Stimulated activated CD8-positive, alpha-beta memory T cell treated with anti-CD3 and anti-CD28 coated beads, Interleukin-4, amount 100 ng/mL, for 48 hours (primary cell): Measurements from ENCODE around the gene BOK.

Experiments
- DNase-seq: peaks from one replicate; pipeline ENCODE4 v3.0.0-alpha.2; 2020

Gene BOK

DNA sequence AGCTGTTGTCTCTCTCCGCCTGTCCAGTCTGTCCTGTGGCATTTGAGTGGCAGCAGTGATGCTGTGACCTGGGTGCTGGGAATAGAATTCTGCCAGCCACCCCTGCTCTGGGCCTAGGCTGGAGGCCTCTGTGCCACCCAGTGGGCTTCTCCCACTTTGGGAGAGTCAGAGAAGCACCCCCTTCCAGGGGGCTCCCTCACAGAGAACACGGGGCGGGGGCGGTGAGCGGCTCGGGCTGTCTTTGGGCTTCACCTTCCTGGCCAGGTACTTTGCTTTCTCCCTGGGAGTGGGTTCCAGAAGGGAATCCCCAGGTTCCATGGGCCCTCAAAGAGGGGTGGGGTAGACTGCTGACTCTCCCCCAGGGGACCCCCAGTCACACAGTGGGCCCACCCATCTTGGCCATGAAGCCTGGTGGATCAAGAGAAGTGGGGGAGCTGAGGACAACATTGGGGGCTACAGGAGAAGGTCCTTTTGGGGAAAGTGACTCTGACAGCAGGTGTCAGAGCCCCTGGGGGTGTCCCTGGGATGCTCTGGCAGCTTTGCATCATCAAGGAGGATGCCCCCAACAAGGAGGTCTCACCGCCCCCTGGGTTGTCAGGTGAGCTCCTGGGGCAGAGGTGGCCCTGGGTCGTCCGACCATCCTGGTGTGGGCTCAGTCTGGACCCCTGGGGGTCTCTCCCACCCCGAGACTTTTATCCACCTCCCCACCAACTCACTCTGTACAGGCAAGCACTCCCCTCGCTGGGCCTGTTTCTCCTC, 18.8 kb upstream of the BOK start:
- no peak for DNase-seq

DNA sequence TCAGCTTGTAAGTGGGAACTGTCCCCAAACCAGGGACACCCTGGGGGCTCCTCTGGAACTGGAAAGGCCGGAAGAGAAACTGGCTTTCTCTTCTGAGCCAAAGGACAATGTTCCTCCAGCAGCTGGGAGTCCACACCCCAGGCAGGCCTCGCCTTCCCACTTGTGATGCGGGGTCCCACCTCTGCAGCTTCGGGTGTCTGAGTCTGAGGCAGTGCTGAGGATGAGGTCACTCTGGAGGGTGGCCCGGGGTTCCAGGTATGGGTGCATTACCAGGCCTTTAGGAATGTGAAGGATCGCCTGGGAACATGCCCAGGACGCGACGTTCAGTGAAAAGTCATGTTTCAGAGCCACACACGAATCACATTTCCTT, 18.2 kb upstream of the BOK start:
- DNase-seq, result no peak

DNA sequence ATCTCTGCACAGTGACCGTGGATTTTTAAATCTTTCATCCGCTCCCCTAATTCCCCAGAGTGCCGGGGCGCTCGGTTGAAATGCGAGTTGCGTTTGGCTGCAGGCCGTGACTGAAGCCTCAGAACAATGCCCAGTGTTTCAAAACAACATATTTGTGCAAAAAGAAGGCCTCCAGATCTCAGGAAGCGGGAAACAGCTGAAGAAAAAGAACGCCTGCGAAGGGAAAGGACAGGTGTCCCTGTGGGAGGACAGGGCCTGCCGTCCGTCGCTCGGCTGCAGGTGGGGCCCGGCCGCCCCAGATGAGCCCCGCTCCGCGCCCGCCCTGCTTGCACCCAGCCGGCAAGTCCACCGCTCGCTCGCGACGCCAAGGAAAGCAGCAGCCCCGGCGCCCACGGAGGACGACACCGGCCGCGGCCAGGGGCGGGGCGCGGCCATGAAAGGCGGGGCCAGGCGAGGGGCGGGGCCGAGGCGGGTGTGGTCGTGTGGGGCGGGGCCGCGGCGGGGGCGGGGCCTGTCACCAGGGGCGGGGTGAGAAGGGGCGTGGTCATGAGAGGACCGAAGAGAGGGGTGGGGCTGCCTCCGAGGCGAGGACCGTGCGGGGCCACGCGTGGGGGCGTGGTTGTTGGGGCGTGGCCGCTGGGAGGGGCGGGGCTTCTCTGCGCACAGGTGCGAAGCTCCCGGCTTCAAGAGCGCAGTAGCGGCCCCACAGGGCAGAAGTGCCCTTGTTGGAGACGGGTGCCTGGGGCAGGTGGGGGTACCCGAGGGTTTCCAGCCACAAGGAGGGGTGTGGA, 17.6 kb upstream of the BOK start:
- peak; percentile 85 for DNase-seq

DNA sequence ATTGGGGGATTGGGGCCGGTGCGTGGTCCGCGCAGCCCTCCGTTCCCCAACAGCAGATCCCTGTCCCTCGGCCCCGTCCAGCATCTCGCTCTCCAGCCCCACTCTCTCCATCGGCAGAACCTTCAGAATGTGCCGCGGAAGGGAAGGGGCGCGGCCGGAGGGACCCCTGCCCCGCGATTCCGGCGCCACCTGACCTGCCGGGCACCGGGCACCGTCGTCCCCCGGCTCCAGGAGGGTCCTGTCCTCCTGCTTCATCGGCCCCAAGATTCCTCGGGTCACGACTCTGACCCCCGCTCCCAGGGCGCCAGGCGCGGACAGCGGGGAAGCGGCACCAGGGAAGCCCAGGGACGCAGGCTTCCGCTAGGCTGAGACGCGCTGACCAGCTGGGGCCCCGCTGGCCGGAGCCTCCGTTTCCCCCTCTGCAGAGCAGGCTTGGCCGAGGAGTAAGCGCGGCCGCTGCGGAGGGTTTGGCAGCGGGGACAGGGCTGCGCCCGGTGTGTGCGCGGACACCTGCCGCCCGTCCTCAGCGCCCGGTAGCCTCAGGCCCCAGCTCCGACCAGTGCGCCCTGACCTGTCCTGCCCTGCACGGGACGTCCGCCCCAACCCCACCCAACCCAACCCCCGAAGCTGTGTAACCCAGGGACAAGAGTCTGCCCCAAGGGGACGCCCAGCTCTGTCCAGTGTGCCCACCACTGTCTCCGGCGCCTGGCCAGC, 16.8 kb upstream of the BOK start:
- DNase-seq, result no peak

DNA sequence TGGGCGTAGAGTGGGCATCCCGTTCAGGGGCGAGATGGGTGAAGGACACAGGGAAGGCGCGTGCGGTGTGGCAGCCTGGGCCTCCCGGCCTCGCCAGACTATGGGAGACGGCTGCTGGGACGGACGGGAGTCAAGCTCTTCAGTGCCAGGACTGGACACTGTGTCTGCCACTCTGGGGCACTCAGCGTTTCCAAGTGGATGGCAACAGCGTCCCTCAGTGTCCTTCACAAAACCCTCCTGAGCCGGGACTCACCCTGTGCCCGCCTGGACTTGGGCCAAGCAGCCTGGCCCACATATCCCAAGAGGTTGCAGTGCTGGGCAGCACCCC, 16.3 kb upstream of the BOK start:
- DNase-seq, result no peak

DNA sequence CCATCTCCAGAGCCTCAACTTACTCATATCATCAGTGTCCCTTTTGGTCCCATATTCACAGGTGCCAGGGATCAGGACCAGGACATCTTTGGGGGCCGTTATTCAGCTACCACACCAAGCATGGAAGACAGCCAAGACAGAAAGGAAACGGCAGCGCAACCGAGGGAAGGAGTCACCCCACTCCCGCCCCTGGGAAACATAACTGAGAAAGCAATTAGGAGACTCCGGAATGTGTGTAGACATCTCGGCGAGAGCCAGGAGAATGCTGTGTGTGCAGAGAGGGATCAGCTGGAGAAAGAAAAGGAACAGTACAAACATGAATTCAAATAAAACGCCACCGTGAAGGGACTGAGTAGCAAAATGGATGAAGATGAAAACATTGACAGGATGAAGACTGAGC, 13.4 kb upstream of the BOK start:
- DNase-seq, result no peak

DNA sequence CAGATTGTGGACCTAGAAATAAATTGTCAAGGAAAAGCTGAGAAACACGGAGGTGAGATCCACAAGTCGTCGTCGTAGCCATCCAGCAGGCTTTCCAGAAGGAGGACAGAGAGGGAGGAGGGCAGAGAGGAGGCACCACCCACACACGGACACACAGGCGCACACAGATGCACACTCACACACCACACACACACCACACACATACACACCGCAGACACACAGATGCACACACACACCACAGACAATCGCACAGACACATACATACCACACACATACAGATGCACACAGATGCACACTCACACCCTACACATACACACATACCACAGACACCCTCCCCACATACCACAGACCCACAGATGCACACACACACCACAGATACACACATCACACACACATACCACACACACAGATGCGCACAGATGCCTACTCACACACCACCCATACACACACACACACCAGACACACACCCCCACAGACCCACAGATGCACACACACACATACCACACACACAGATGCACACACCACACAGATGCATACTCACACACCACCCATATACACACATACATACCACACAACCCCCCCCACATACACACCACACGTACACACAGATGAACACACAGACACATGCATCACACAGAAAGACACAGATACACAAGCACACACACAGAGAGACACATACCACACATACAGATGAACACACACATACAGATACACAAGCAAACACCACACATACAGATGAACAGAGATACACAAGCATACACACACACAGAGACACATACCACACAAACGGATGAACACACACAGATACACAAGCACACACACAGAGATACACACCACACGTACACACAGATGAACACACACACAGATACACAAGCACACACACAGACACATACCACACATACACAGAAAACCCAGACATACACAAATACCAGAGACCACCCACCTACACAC, 12.7 kb upstream of the BOK start:
- no peak for DNase-seq

DNA sequence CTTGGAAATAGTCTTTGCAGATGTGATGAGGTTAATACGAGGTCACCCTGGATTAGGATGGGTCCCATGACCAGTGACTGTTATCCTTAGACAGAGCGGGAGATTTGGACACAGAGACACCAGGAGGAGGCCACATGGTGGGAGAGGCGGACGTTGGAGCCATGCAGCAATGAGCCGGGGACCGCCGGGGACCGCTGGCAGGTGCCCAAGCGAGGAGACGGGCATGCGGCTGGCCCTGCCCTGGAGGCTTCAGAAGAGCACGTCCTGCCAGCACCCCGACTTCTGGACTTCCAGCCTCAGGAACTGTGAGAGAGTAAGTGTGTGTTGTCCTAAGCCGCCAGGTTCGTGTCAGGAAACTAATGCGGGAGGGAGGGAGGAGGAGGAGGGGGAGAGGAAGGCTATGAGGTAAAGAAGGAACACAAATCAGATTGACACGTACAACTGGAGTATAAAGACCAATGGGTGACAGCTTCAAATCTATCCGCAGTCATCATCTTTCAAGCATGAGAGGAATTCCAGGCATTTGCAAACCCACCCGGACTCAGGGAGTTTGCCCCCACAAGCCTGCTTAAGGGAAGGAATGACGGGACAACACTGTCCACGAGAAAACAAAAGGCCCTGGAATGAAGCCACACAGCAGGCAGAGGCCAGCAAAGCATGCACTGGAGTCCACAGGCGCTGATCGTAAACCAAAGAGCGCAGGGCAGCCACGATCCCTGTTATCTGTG, 11.6 kb upstream of the BOK start:
- no peak for DNase-seq

DNA sequence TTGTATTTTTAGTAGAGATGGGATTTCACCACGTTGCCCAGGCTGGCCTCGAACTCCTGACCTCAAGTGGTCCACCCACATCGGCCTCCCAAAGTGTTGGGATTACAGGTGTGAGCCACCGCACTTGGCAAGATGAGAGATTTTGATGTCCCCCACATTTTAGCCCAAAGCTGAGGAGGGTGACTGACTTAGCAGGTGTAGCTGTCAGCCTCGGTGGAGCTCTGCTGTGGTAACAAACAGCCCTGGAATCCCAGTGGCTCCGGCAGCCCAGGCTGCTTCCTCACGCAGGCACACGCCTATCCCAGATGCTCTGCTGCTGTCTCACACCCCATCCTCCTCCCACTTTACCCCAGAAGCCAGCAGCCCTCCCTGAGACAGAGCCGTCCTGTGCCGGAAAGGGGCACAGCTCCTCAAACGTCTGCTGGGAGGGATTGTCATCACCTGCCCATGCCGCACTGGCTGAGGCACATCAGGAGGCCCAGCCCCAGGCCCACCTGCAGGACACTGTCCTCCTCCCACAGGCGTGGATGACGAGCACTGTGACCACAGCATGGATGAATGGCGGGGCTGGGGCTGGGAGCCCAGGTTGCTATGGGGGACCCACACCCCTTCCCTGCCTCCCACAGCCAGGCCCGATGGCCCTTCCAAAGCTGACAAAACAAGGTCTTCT, 10.6 kb upstream of the BOK start:
- DNase-seq, result no peak

DNA sequence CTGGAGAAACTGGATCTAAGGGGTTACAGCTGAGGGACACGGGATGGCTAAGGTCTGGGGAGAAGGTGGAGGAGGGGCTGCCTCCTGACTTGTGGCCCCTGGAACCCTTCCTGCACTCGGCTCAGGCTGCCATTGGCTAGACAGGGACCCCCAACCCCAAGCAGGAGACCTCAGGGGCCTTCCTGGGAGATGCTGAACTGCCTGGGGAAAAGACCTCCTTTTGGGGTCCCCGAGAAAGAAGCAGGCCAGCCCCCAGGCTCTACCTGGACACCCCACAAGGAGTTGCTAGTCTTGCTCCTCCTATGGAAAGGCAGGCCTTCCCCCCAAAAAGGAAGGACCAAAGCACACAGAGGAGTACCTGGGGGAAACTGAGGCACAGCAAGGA, 10.1 kb upstream of the BOK start:
- DNase-seq, result no peak

DNA sequence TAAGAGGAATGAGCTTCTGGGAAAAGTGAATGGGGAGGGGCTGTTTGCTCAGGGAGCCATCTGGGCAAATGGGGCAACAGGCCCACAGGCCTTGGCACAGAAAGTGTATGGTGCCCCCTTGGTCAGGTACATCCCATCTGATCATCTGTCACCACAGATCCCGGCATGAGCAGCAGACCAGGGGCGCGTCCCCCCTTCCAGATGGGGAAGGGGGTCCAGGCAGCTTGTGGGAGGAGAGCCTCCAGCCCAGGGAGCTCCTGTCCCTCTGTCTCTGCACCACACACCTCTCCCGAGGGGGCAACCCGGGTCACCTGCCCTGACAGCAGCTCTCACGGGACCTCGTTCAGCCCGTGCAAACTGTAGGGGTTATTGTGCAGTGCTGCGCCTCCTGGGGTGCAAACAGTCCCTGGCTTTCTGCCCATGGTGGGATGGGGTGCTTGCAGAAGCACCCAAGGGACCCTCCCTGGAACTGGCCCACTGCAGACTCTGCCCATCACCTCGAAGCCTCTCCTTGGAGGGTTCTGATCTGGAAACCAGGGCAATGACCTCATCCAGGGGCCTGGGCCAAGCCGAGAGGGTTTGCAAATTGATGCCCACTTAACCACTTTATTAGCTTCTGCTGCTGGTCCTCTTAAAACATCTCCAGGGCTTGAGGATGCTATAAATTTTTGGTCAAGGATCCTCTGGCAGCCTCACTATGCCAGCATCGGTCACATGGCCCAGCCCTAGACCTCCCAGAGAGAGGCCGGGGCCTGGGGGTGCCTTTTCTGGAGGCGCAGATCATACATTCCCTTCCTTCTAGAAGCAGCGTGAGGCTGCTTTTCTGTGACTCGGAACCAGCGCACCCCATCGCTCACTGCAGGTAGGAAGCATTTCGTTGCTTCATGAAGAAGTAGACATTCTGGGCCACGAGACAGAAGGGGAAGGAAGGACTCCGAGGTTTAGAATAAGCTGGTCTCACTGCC, 7.6 kb upstream of the BOK start:
- no peak for DNase-seq

DNA sequence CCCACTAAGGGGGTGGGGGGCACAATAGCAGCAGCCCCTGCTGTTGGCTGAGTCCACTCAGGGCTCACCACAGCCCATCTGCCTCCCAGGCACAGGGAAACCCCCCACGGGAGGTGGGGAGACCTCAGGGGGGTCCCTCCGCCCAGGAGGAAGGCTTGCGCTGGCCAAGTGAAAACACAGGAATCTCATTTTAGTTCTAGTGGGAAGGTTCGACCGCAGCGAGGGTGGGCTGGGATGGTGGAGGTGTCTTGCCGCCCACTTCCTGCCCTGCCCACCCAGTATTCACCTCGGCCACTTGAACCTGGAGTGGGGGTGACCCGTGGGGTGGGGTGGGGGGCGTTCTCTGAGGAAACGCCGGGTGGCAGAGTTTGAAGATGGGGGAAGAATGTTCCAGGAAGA, 6.9 kb upstream of the BOK start:
- DNase-seq, result no peak

DNA sequence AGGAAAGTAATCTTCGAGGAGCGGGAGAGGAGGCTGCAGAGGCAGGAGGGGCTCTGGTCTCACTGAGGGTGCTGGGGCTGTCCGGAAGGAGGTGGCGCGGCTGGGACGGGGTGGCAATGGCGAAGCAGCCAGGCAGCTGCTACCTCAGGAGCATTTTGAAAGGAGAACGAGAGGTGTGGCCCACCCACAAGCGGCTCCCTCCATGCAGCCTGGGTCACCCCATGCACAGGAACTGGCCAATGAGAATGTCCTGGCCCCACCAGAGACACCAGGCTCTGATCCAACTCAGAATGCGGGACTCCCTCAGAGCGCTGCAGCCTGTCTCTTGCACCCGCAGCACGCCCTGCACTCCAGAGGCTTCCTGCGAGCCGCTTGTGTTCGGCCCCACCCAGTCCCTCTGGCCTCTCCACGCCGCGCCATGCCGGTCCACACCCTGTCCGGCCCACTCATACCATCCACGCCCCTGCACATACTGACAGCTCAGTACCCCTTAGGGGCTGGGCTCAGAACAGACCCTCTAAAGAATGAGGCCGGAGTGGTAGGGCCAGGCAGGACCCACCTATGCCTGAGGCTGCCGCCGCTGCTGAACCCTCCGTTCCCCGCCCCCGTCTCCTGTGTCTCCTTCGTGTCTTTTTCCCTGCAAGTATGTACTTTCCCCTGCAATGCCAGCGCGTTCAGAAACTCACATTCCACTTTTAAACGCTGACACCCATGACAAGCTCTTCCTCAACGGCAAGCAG, 6.4 kb upstream of the BOK start:
- DNase-seq, result no peak

DNA sequence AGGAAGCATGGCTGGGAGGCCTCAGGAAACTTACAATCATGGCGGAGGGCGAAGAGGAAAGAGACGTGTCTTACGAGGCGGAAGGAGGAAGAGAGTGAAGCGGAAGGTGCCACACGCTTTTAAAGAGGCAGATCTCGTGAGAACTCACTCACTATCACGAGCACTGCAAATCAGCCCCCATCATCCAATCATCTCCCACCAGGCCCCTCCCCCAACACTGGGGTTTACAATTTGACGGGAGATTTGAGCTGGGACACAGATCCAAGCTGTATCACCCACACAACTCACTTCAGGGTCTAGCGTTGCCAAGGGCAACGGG, 5.1 kb upstream of the BOK start:
- no peak for DNase-seq

DNA sequence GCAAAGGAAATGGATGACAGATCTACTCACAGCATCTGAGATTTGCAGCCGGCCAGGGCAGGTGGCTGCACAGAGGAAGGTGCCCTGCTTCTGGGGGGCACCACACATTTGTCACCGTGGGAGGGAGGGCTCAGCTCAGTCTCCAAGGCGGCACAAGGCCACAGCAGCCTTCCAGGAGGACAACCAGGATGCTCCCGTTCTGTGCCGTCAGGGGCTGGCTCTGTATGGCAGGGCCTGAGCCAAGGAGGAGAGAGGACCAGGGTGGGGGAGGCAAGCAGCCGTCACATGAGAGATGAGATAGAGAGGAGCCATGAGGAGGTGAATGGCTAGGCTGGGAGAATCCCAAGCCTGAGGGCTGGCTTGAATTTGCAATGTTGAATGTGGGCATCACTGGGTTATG, 4.6 kb upstream of the BOK start:
- no peak for DNase-seq

DNA sequence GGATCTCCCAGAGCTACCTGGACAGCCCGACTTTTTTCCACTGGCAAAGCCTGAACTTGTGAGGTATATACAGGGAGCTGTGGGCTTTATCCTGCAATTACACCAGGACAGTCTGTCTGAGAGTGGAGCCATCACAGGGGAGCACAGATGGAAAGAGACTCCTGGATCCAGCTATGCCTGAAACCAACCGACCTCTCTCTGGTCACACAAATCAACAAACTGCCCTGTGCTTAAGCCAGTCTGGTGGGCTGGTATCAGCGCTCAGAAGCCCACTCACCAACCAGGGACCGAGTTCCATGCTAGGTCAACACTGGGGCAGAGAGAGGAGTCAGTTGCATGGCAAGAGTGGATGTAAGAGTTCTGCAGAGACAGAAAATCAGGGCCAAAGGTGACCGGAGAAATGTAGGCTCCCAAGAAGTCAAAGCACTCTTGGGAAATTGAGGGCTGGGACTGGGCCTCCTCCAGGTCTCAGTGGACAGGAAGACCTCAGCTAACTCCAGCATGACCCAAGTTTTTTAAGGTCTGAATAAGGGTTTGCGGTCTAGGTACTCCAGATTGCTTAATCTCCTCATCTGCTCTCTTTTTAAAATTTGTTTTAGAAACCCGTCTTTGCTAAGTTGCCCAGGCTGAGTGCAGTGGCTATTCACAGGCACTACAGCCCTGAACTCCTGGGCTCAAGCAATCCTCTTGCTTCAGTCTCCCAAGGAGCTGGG, 3.8 kb upstream of the BOK start:
- DNase-seq, result no peak

DNA sequence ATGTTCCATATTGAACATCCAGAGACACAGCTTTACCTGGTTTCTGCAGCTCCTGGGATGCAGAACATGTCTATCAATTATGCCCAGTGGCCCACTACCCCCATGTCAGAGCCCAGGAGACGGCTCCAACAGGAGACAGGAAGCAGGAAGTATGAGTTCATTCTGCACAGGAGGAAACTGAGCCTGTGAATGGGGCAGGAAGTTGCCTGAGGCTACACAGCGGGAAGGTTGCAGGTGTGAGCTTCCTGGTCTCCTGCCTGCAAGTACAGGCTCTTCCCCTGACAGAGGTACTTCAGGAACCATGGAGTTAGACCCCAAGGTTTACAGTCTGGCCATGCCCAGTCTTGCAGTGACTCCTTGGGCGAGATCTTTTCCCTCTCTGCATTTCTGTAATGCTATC, 2.8 kb upstream of the BOK start:
- DNase-seq, result no peak

DNA sequence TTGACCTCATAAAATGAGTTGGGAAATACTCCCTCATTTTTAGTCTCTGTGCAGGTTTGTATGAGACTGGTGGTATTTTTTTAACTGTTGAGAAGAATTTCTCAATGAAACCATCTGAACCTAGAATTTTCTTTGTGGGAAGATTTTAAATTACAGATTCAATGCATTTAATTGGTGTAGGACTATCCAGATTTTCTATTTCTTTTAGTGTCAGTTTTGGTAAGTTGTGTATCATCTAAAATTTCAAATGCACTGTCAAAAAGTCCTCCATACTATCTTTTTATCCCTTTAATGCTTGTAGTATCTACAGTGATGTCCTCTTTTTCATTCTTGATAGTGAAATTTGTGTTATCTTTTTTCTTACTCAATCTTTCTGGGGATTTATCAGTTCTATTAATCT, 1.8 kb upstream of the BOK start:
- no peak for DNase-seq
